ENCODE results near the gene RGS3. TPM values are rescaled to one million over a fixed set of nuclear protein-coding genes. Genes with fewer than 3 reads are reported as not detected.

The RGS3 gene
- total RNA-seq, 1 donor from 2014 or later, result 92.5 TPM

DNA sequence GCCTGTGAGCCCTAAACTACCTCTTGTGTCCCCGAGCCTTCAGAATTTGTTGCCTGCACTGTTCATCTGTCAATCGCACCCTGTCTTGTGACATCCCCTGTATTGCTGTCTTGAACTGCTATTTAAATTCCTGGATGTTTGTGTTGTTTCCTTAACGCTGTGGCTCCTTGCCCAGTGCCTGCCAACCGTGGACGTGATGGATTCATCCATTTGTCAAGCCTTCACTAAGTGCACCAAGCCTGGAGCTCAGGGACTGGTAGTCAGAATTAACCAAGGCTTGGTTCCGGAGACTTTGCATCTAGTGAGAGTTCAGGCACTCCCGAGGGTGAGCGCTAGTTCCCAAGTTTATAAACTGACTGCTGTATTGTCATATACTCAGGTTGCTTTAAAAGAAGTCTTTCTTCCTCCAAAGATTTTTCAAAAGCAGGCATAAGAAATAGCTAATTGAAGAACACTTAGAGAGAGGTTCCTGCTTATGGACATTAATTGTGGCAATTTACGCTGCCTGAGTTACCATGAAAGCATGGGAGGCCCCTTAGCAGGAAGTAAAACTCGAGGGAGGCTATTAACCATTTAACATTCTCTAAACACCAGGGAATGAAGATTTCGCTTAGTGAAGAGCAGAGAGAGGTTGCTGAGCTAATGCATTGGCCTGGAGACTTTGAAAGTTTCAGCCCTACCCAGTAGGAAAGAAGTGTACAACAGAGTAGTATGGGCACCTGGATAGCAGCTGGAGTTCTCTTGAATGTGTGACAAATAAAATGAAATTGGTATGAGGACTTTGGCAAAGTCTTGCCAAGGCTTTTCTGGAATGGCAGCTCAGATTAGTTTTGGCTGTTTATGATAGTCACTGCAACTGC lies 29.0 kb downstream of the RGS3 start:
- Mint-ChIP-seq H3K27ac (ENCODE audit: unreplicated experiment) (peak overlapping the region; percentile 26), H3K4me1 (ENCODE audit: low read depth, unreplicated experiment) (peaks cover 11% of the 10 kb centered on the region), H3K9me3 (ENCODE audit: unreplicated experiment) (peaks cover 6% of the 10 kb centered on the region), H3K36me3 (ENCODE audit: low read depth, unreplicated experiment) (no peaks in the 10 kb centered on the region), H3K27me3 (ENCODE audit: low read depth, unreplicated experiment) (peaks cover 25% of the 10 kb centered on the region), H3K4me3 (ENCODE audit: unreplicated experiment) (no peak overlapping the region)
- TF ChIP-seq, protein P1, sequence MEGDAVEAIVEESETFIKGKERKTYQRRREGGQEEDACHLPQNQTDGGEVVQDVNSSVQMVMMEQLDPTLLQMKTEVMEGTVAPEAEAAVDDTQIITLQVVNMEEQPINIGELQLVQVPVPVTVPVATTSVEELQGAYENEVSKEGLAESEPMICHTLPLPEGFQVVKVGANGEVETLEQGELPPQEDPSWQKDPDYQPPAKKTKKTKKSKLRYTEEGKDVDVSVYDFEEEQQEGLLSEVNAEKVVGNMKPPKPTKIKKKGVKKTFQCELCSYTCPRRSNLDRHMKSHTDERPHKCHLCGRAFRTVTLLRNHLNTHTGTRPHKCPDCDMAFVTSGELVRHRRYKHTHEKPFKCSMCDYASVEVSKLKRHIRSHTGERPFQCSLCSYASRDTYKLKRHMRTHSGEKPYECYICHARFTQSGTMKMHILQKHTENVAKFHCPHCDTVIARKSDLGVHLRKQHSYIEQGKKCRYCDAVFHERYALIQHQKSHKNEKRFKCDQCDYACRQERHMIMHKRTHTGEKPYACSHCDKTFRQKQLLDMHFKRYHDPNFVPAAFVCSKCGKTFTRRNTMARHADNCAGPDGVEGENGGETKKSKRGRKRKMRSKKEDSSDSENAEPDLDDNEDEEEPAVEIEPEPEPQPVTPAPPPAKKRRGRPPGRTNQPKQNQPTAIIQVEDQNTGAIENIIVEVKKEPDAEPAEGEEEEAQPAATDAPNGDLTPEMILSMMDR (IDR thresholded peaks at IDR 0.05; ENCODE audit: insufficient read depth, low read depth, low read length), result no peak
- TF ChIP-seq EZH2 (IDR thresholded peaks at IDR 0.05; ENCODE audit: insufficient read depth, low read length), result no peak
- peak overlapping the region; percentile 53 for H2AFZ ChIP-seq (ENCODE audit: low read depth, low read length)
- H3K4me2 ChIP-seq (ENCODE audit: low read length), result peak overlapping the region; percentile 59
- H3K27me3 ChIP-seq (ENCODE audit: insufficient read depth, low read length), result no peaks in the 10 kb centered on the region
- peak; percentile 62 for DNase-seq (ENCODE audit: low read depth)
- no peak overlapping the region for H3K9ac ChIP-seq (ENCODE audit: low read length)
- H3K4me1 ChIP-seq (ENCODE audit: insufficient read depth, low read length), result peaks cover 13% of the 10 kb centered on the region
- H3K36me3 ChIP-seq (ENCODE audit: insufficient read depth, low read length), result no peaks in the 10 kb centered on the region
- no peaks in the 10 kb centered on the region for H3K9me3 ChIP-seq (ENCODE audit: insufficient read depth, low read depth, low read length)
- no peak overlapping the region for H3K27ac ChIP-seq (ENCODE audit: low read depth, low read length)
- no peaks in the 10 kb centered on the region for H3K79me2 ChIP-seq (ENCODE audit: insufficient read depth, low read length)
- FAIRE-seq, result no peak
- no peaks in the 10 kb centered on the region for H4K20me1 ChIP-seq (ENCODE audit: insufficient read depth, low read length)
- H3K4me3 ChIP-seq (ENCODE audit: insufficient read depth, low read depth, low read length), result no peak overlapping the region

DNA sequence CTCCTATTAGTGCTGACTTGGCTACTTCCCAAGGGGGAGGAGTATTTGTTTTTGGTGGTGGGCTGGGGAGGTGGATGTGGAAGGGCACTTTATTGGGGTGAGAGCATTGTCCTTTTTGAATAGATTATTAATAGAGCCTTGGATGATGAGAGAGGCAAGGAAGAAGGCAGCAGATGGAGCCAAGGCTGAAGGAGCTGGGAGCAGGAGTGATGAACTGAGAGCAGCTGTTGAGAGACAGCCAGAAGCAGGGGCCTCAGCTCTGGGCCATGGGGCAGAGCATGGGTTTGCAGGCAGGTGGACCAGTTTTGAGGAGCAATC lies 29.6 kb downstream of the RGS3 start:
- Mint-ChIP-seq H3K27me3 (ENCODE audit: low read depth, unreplicated experiment) (peaks cover 20% of the 10 kb centered on the region), H3K4me1 (ENCODE audit: low read depth, unreplicated experiment) (peaks cover 11% of the 10 kb centered on the region), H3K9me3 (ENCODE audit: unreplicated experiment) (peaks cover under 1% of the 10 kb centered on the region), H3K4me3 (ENCODE audit: unreplicated experiment) (no peak overlapping the region), H3K36me3 (ENCODE audit: low read depth, unreplicated experiment) (no peaks in the 10 kb centered on the region), H3K27ac (ENCODE audit: unreplicated experiment) (peak overlapping the region; percentile 26)
- Histone ChIP-seq H3K27me3 (ENCODE audit: insufficient read depth, low read length) (no peaks in the 10 kb centered on the region), H4K20me1 (ENCODE audit: insufficient read depth, low read length) (no peaks in the 10 kb centered on the region), H3K4me3 (ENCODE audit: insufficient read depth, low read depth, low read length) (no peak overlapping the region), H2AFZ (ENCODE audit: low read depth, low read length) (no peak overlapping the region), H3K9ac (ENCODE audit: low read length) (no peak overlapping the region), H3K4me1 (ENCODE audit: insufficient read depth, low read length) (peaks cover 13% of the 10 kb centered on the region), H3K27ac (ENCODE audit: low read depth, low read length) (no peak overlapping the region), H3K4me2 (ENCODE audit: low read length) (no peak overlapping the region), H3K36me3 (ENCODE audit: insufficient read depth, low read length) (no peaks in the 10 kb centered on the region), H3K9me3 (ENCODE audit: insufficient read depth, low read depth, low read length) (no peaks in the 10 kb centered on the region), H3K79me2 (ENCODE audit: insufficient read depth, low read length) (no peaks in the 10 kb centered on the region)
- no peak for FAIRE-seq
- DNase-seq (ENCODE audit: low read depth), result no peak
- TF ChIP-seq, protein P1 (IDR thresholded peaks at IDR 0.05; ENCODE audit: insufficient read depth, low read depth, low read length), result no peak
- TF ChIP-seq EZH2 (IDR thresholded peaks at IDR 0.05; ENCODE audit: insufficient read depth, low read length), result no peak

DNA sequence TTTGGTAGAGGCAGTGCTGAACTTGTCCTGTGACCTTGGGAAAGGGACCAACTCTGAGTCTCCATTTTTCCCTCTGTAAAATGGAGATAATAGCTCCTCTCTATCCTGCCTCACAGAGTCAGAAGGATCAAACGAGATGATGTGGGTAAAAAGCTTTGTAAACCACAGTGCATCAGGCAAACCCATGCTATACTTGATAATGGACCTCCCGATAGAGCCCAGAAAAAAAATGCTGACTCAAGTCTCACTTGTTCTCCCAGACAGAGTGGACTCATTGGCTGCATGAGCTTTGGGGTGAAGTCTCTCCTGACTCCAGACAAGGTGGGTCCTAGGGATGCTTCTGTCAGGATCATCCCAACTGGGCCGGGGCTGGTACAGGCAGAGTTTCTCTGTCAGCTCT lies 32.0 kb downstream of the RGS3 start:
- FAIRE-seq, result no peak
- Mint-ChIP-seq H3K9me3 (ENCODE audit: unreplicated experiment) (no peaks in the 10 kb centered on the region), H3K4me1 (ENCODE audit: low read depth, unreplicated experiment) (peaks cover 11% of the 10 kb centered on the region)

More for the DNA sequence above, 32.0 kb downstream of the RGS3 start:
- no peaks in the 10 kb centered on the region for H3K79me2 ChIP-seq (ENCODE audit: insufficient read depth, low read length)
- H3K27me3 Mint-ChIP-seq (ENCODE audit: low read depth, unreplicated experiment), result peaks cover 27% of the 10 kb centered on the region
- no peak overlapping the region for H3K4me2 ChIP-seq (ENCODE audit: low read length)
- H2AFZ ChIP-seq (ENCODE audit: low read depth, low read length), result no peak overlapping the region
- no peaks in the 10 kb centered on the region for H3K27me3 ChIP-seq (ENCODE audit: insufficient read depth, low read length)
- no peak overlapping the region for H3K4me3 ChIP-seq (ENCODE audit: insufficient read depth, low read depth, low read length)
- no peak for DNase-seq (ENCODE audit: low read depth)
- no peak overlapping the region for H3K4me3 Mint-ChIP-seq (ENCODE audit: unreplicated experiment)
- H3K9ac ChIP-seq (ENCODE audit: low read length), result no peak overlapping the region
- H3K27ac Mint-ChIP-seq (ENCODE audit: unreplicated experiment), result no peak overlapping the region
- no peaks in the 10 kb centered on the region for H4K20me1 ChIP-seq (ENCODE audit: insufficient read depth, low read length)
- H3K36me3 ChIP-seq (ENCODE audit: insufficient read depth, low read length), result no peaks in the 10 kb centered on the region
- H3K27ac ChIP-seq (ENCODE audit: low read depth, low read length), result no peak overlapping the region
- H3K4me1 ChIP-seq (ENCODE audit: insufficient read depth, low read length), result peaks cover 13% of the 10 kb centered on the region
- no peaks in the 10 kb centered on the region for H3K36me3 Mint-ChIP-seq (ENCODE audit: low read depth, unreplicated experiment)
- TF ChIP-seq, protein P1 (IDR thresholded peaks at IDR 0.05; ENCODE audit: insufficient read depth, low read depth, low read length), result no peak
- no peak for TF ChIP-seq EZH2 (IDR thresholded peaks at IDR 0.05; ENCODE audit: insufficient read depth, low read length)
- H3K9me3 ChIP-seq (ENCODE audit: insufficient read depth, low read depth, low read length), result no peaks in the 10 kb centered on the region

Data from astrocyte (in vitro differentiated cells and primary cell).